Activated gamma-delta T cell (primary cell): ENCODE data around the gene NUP62CL.
"Not testable (repeated sequence)": the region's sequence is repeated elsewhere in the genome, so short reads cannot be mapped to it uniquely, and the experiment has no call there.

Experiments
- DNase-seq: peaks from one replicate; lab custom pipeline; 2025; lab: John Stamatoyannopoulos, UW
- total RNA-seq, 2 donors: gene quantifications; one replicate each; lab custom pipeline; 2026; lab: John Stamatoyannopoulos, UW

NUP62CL gene
- 1.7 to 4.5 reads per million in 2 donors for total RNA-seq

- peak; percentile 15 for DNase-seq
Measured at GRCh38 chrX:107205770-107206696, at the start of gene NUP62CL, which contains the start of gene DNAAF6. Gene NUP62CL (minus strand): TSS chrX:107206433. CDS start chrX:107175146, 31,287 bp downstream. Gene DNAAF6 (plus strand): TSS chrX:107206611. CDS start chrX:107212876, 6,265 bp downstream.

GRCh38 chrX:107228486-107228819, 22.2 kb upstream of the NUP62CL start:
- no peak for DNase-seq

GRCh38 chrX:107227780-107228485, 21.7 kb upstream of the NUP62CL start:
- no peak for DNase-seq

GRCh38 chrX:107226757-107227156, 20.5 kb upstream of the NUP62CL start:
- DNase-seq = no peak

GRCh38 chrX:107213477-107213876, 7.2 kb upstream of the NUP62CL start:
- no peak for DNase-seq

GRCh38 chrX:107207943-107208342, 1.7 kb upstream of the NUP62CL start:
- no peak for DNase-seq

GRCh38 chrX:107207089-107207488, 856 bp upstream of the NUP62CL start:
- no peak for DNase-seq

- no peak for DNase-seq
Measured at GRCh38 chrX:107206697-107207065, 448 bp upstream of the NUP62CL start.

GRCh38 chrX:107204068-107204605, 2.1 kb downstream of the NUP62CL start:
- DNase-seq = no peak

- DNase-seq = no peak
Measured at GRCh38 chrX:107199491-107199890, 6.7 kb downstream of the NUP62CL start.

- DNase-seq = not testable (repeated sequence)
Measured at GRCh38 chrX:107198074-107198473, 8.2 kb downstream of the NUP62CL start.

GRCh38 chrX:107197319-107197718, 8.9 kb downstream of the NUP62CL start:
- no peak for DNase-seq

- no peak for DNase-seq
Measured at GRCh38 chrX:107171369-107172102, 34.7 kb downstream of the NUP62CL start.

GRCh38 chrX:107168712-107169111, 37.5 kb downstream of the NUP62CL start:
- DNase-seq = no peak

GRCh38 chrX:107168257-107168656, 38.0 kb downstream of the NUP62CL start:
- DNase-seq = no peak

GRCh38 chrX:107167163-107167921, 38.9 kb downstream of the NUP62CL start:
- DNase-seq = no peak

- not testable (repeated sequence) for DNase-seq
Measured at GRCh38 chrX:107157618-107158017, 48.6 kb downstream of the NUP62CL start.

GRCh38 chrX:107155621-107156430, 50.4 kb downstream of the NUP62CL start:
- not testable (repeated sequence) for DNase-seq

- no peak for DNase-seq
Measured at GRCh38 chrX:107154787-107155620, 51.2 kb downstream of the NUP62CL start.
